ENCODE results near the gene TLR4.

- TF ChIP-seq CTCF (IDR thresholded peaks at IDR 0.05; ENCODE audit: insufficient read depth, low read length, poor library complexity, severe bottlenecking) (no peak), EZH2phosphoT487 (conservative IDR thresholded peaks at IDR 0.05; ENCODE audit: low read length) (no peak)
Measured at GRCh38 chr9:117662651-117663050, 41.6 kb upstream of the TLR4 start.
